Hepatocyte (in vitro differentiated cells): ENCODE measurements around the gene ATXN7L3. TPM values are rescaled to one million over a fixed set of nuclear protein-coding genes. Genes with fewer than 3 reads are reported as not detected.

Source experiments
- DNase-seq: peaks from one replicate; pipeline ENCODE4 v3.0.0-alpha.2; 2016; ENCODE audit warnings: low spot score
- H2AFZ ChIP-seq: fragments of 200-600 bp; sonication (generic); 2 replicates; pipeline ENCODE4 v1.6.0; 2016; ENCODE audit warnings: antibody characterized with exemption, mild to moderate bottlenecking
- H3K27ac ChIP-seq: fragments of 200-600 bp; sonication (generic); 2 replicates; pipeline ENCODE4 v1.5.1; 2016; ENCODE audit warnings: mild to moderate bottlenecking
- H3K27me3 ChIP-seq: fragments of 200-600 bp; sonication (generic); 2 replicates; pipeline ENCODE4 v1.6.1; 2016
- H3K36me3 ChIP-seq: fragments of 200-600 bp; sonication (generic); replicated peaks from 2 replicates; pipeline ENCODE4 v1.5.1; 2016; ENCODE audit warnings: low read depth; ENCODE audit not compliant: insufficient read depth
- H3K4me1 ChIP-seq: fragments of 200-600 bp; sonication (generic); 2 replicates; pipeline ENCODE4 v1.5.1; 2016; ENCODE audit warnings: mild to moderate bottlenecking, moderate library complexity; ENCODE audit not compliant: insufficient read depth
- H3K4me2 ChIP-seq: fragments of 200-600 bp; sonication (generic); 2 replicates; pipeline ENCODE4 v1.6.0; 2016
- H3K4me3 ChIP-seq: fragments of 200-600 bp; sonication (generic); 2 replicates; pipeline ENCODE4 v1.5.1; 2016; ENCODE audit warnings: mild to moderate bottlenecking
- H3K79me2 ChIP-seq: fragments of 200-600 bp; sonication (generic); 2 replicates; pipeline ENCODE4 v1.6.0; 2017; ENCODE audit warnings: mild to moderate bottlenecking
- H3K9me2 ChIP-seq: fragments of 200-600 bp; sonication (generic); replicated peaks from 2 replicates; pipeline ENCODE4 v1.6.0; 2017; ENCODE audit warnings: mild to moderate bottlenecking; ENCODE audit not compliant: insufficient read depth
- H3K9me3 ChIP-seq: fragments of 200-600 bp; sonication (generic); 2 replicates; pipeline ENCODE4 v1.5.1; 2016; ENCODE audit warnings: low read depth, mild to moderate bottlenecking
- H4K20me1 ChIP-seq: fragments of 200-600 bp; sonication (generic); 2 replicates; pipeline ENCODE4 v1.6.0; 2016; ENCODE audit warnings: mild to moderate bottlenecking; ENCODE audit not compliant: insufficient read depth, poor library complexity, severe bottlenecking
- CTCF ChIP-seq: fragments of 200-600 bp; sonication (generic); IDR thresholded peaks from 2 replicates; pipeline ENCODE4 v1.5.1; 2016; ENCODE audit warnings: antibody characterized with exemption, mild to moderate bottlenecking; ENCODE audit not compliant: poor library complexity
- EZH2 ChIP-seq: fragments of 200-600 bp; sonication (generic); IDR thresholded peaks from 2 replicates; pipeline ENCODE4 v1.6.1; 2016; ENCODE audit warnings: antibody characterized with exemption, mild to moderate bottlenecking, borderline replicate concordance
- EZH2phosphoT487 ChIP-seq: fragments of 200-600 bp; sonication (generic); IDR thresholded peaks from one replicate; pipeline ENCODE4 v1.6.1; 2018; ENCODE audit warnings: antibody characterized with exemption, mild to moderate bottlenecking, low read depth, moderate library complexity; ENCODE audit not compliant: unreplicated experiment, severe bottlenecking
- WGBS: methylation state at CpG from one replicate; pipeline ENCODE4 v1.1.6; 2016; ENCODE audit warnings: low lambda C conversion rate; ENCODE audit errors: missing lambda C conversion rate; 5-methylcytosine and 5-hydroxymethylcytosine counted together
- polyA plus RNA-seq: library from polyadenylated mRNA; unstranded; fragments of >200 nt; fragmentation: Nextera tagmentation; extraction: Ambion mirVana; gene quantifications from 2 replicates; pipeline ENCODE4 v1.2.1, GENCODE V29; 2016
- total RNA-seq: library from RNA; depleted of rRNA; stranded (reverse); fragments of >200 nt; gene quantifications from 2 replicates; pipeline ENCODE4 v1.2.3, GENCODE V29; 2014

Gene ATXN7L3
- total and polyA plus RNA-seq, 2 experiments from 2014 or later, result 28.7 to 64.0 TPM

GRCh38 chr17:44200478-44201155, 933 bp upstream of the ATXN7L3 start:
- Histone ChIP-seq H3K27me3 (no peaks in the 10 kb centered on the region), H3K9me2 (no peaks in the 10 kb centered on the region), H3K4me3 (peak overlapping the region; percentile 65), H3K4me2 (peak overlapping the region; percentile 91), H3K9me3 (no peaks in the 10 kb centered on the region), H3K36me3 (no peaks in the 10 kb centered on the region), H2AFZ (peak overlapping the region; percentile 86), H3K27ac (peak overlapping the region; percentile 97), H3K79me2 (peaks cover 38% of the 10 kb centered on the region), H4K20me1 (peaks cover 3% of the 10 kb centered on the region), H3K4me1 (peaks cover 18% of the 10 kb centered on the region)
- no peak for TF ChIP-seq EZH2phosphoT487
- no peak for TF ChIP-seq CTCF
- no peak for TF ChIP-seq EZH2
- peak; percentile 49 for DNase-seq
- 12% methylated on average over 26 of the region's 36 CpGs for WGBS

GRCh38 chr17:44198721-44199552, 747 bp downstream of the ATXN7L3 start:
- WGBS, result 0% methylated on average over 14 of the region's 68 CpGs
- no peaks in the 10 kb centered on the region for H3K9me2 ChIP-seq

GRCh38 chr17:44197980-44198720, 1.5 kb downstream of the ATXN7L3 start:
- no peaks in the 10 kb centered on the region for H3K27me3 ChIP-seq
- peak overlapping the region; percentile 95 for H3K4me3 ChIP-seq
- WGBS, result 66% methylated on average over 10 of the region's 11 CpGs
- TF ChIP-seq CTCF (peak; percentile 8), EZH2phosphoT487 (no peak)
- no peaks in the 10 kb centered on the region for H3K9me2 ChIP-seq
- peak overlapping the region; percentile 66 for H2AFZ ChIP-seq
- no peaks in the 10 kb centered on the region for H3K36me3 ChIP-seq
- H3K4me1 ChIP-seq, result peaks cover 18% of the 10 kb centered on the region
- H3K79me2 ChIP-seq, result peaks cover 44% of the 10 kb centered on the region
- DNase-seq, result peak; percentile 58
- H3K27ac ChIP-seq, result peak overlapping the region; percentile 100
- H3K9me3 ChIP-seq, result no peaks in the 10 kb centered on the region
- H4K20me1 ChIP-seq, result peaks cover 3% of the 10 kb centered on the region
- peak overlapping the region; percentile 97 for H3K4me2 ChIP-seq

More at GRCh38 chr17:44198721-44199552, 747 bp downstream of the ATXN7L3 start:
- Histone ChIP-seq H3K9me3 (no peaks in the 10 kb centered on the region), H3K4me1 (peaks cover 18% of the 10 kb centered on the region), H2AFZ (peak overlapping the region; percentile 66), H3K27ac (peak overlapping the region; percentile 100), H3K4me2 (peak overlapping the region; percentile 97), H4K20me1 (peaks cover 3% of the 10 kb centered on the region), H3K27me3 (no peaks in the 10 kb centered on the region), H3K79me2 (peaks cover 44% of the 10 kb centered on the region), H3K36me3 (no peaks in the 10 kb centered on the region), H3K4me3 (peak overlapping the region; percentile 95)
- TF ChIP-seq EZH2phosphoT487 (no peak), CTCF (no peak), EZH2 (no peak)
- DNase-seq, result peak; percentile 90
